ENCODE measurements around the gene PRSS1. TPM values are rescaled to one million over a fixed set of nuclear protein-coding genes. Genes with fewer than 3 reads are reported as not detected.
"Not testable (repeated sequence)": the region's sequence is repeated elsewhere in the genome, so short reads cannot be mapped to it uniquely, and the experiment has no call there.

PRSS1 gene
- polyA plus RNA-seq (2013, experiment 1 of 2) = not detected
- polyA plus RNA-seq (2013, experiment 2 of 2) = not detected

GRCh38 chr7:142749218-142749993, at the start of gene PRSS1:
PRSS1 (plus strand) TSS chr7:142749472; CDS start chr7:142749485, 13 bp downstream.
- no peak within 1 kb of the TSS for H2BK15ac ChIP-seq (ENCODE audit: low read depth, poor library complexity, severe bottlenecking)
- no peaks in the 10 kb centered on the region for H3K4me1 ChIP-seq (ENCODE audit: control insufficient read depth, insufficient read depth, low read depth, low read length)
- no peak within 1 kb of the TSS for H3K4me3 ChIP-seq (ENCODE audit: insufficient read depth in 1 of 2, low read depth in 1 of 2, low read length in 2 of 2)
- H2AK5ac ChIP-seq (ENCODE audit: low read length, severe bottlenecking) = no peak within 1 kb of the TSS
- no peaks in the 10 kb centered on the region for H3K9me3 ChIP-seq (ENCODE audit: control insufficient read depth, low read length)
- no peak within 1 kb of the TSS for H3K18ac ChIP-seq (ENCODE audit: low read depth in 1 of 2, low read length in 2 of 2)
- no peak within 1 kb of the TSS for H2BK120ac ChIP-seq (ENCODE audit: low read depth, low read length)
- no peak within 1 kb of the TSS for H3K4ac ChIP-seq (ENCODE audit: low read depth in 1 of 2, low read length in 2 of 2)
- WGBS = 60% methylated on average over 9 of the region's 11 CpGs
- no peak within 1 kb of the TSS for H2AFZ ChIP-seq (ENCODE audit: low read depth, low read length)
- no peak within 1 kb of the TSS for H3K27ac ChIP-seq (ENCODE audit: low read length, poor library complexity, severe bottlenecking)
- no peak within 1 kb of the TSS for H4K91ac ChIP-seq (ENCODE audit: low read length)
- H4K8ac ChIP-seq (ENCODE audit: low read length) = no peak within 1 kb of the TSS
- H3K23ac ChIP-seq (ENCODE audit: low read length in 2 of 2) = no peak within 1 kb of the TSS
- no peak within 1 kb of the TSS for H3K9ac ChIP-seq (ENCODE audit: low read length)
- no peak for DNase-seq
- H2BK5ac ChIP-seq (ENCODE audit: low read depth, low read length, poor library complexity, severe bottlenecking) = no peak within 1 kb of the TSS
- H3K79me1 ChIP-seq (replicated peaks; ENCODE audit: low read length, poor library complexity, severe bottlenecking) = no peaks in the 10 kb centered on the region
- H3K27me3 ChIP-seq (ENCODE audit: control insufficient read depth in 1 of 2, insufficient read depth in 1 of 2, low read length in 2 of 2) = peaks cover 5 to 20% of the 10 kb centered on the region in 2 experiments
- no peak within 1 kb of the TSS for H3K14ac ChIP-seq (ENCODE audit: low read length in 2 of 2)
- no peak within 1 kb of the TSS for H2BK12ac ChIP-seq (ENCODE audit: low read length in 2 of 2)
- H3K36me3 ChIP-seq (ENCODE audit: control insufficient read depth in 1 of 2, insufficient read depth in 2 of 2, low read depth in 1 of 2, low read length in 2 of 2) = no peaks in the 10 kb centered on the region
- H3K4me2 ChIP-seq (ENCODE audit: low read length, poor library complexity, severe bottlenecking) = no peak within 1 kb of the TSS

- not testable (repeated sequence) for H3K4me1 ChIP-seq (ENCODE audit: control insufficient read depth, insufficient read depth, low read depth, low read length); H3K4ac ChIP-seq (ENCODE audit: low read depth in 1 of 2, low read length in 2 of 2); H2BK12ac ChIP-seq (ENCODE audit: low read length in 2 of 2); H2BK5ac ChIP-seq (ENCODE audit: low read depth, low read length, poor library complexity, severe bottlenecking); H3K27ac ChIP-seq (ENCODE audit: low read length, poor library complexity, severe bottlenecking); H3K9ac ChIP-seq (ENCODE audit: low read length); H2AFZ ChIP-seq (ENCODE audit: low read depth, low read length); H2BK120ac ChIP-seq (ENCODE audit: low read depth, low read length); DNase-seq; H3K27me3 ChIP-seq (ENCODE audit: control insufficient read depth in 1 of 2, insufficient read depth in 1 of 2, low read length in 2 of 2); H3K4me3 ChIP-seq (ENCODE audit: insufficient read depth in 1 of 2, low read depth in 1 of 2, low read length in 2 of 2); H2AK5ac ChIP-seq (ENCODE audit: low read length, severe bottlenecking); H3K14ac ChIP-seq (ENCODE audit: low read length in 2 of 2); H3K9me3 ChIP-seq (ENCODE audit: control insufficient read depth, low read length); H4K91ac ChIP-seq (ENCODE audit: low read length); H2BK15ac ChIP-seq (ENCODE audit: low read depth, poor library complexity, severe bottlenecking); H4K8ac ChIP-seq (ENCODE audit: low read length); H3K4me2 ChIP-seq (ENCODE audit: low read length, poor library complexity, severe bottlenecking); H3K36me3 ChIP-seq (ENCODE audit: control insufficient read depth in 1 of 2, insufficient read depth in 2 of 2, low read depth in 1 of 2, low read length in 2 of 2); H3K18ac ChIP-seq (ENCODE audit: low read depth in 1 of 2, low read length in 2 of 2); H3K23ac ChIP-seq (ENCODE audit: low read length in 2 of 2); H3K79me1 ChIP-seq (replicated peaks; ENCODE audit: low read length, poor library complexity, severe bottlenecking)
- WGBS = 40% methylated on average over 1 of the region's 1 CpG
Measured at GRCh38 chr7:142700935-142701334, 48.3 kb upstream of the PRSS1 start.

DNA sequence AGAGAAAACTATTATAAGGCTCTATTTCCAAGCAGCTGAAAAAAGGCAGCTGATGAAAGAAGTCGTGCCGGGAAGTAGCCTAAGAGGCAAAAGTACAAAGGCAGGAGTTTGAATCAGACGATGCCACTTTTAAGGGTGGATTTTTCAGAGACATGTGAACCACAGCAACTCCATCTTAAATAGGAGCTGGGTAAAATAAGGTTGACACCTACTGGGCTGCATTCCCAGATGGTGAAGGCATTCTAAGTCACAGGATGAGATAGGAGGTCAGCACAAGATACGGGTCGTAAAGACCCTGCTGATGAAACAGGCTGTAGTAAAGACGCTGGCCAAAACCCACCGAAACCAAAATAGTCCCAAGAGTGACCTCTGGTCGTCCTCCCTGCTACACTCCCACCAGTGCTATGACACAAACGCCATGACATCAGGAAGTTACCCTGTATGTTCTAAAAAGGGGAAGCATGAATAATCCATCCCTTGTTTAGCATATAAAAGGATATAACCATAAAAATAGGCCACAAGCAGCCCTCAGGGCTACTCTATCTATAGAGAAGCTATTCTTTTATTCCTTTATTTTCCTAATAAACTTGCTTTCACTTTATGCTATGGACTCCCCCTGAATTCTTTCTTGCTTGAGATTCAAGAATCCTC, 45.5 kb upstream of the PRSS1 start:
- Histone ChIP-seq H3K9me3 (ENCODE audit: control insufficient read depth, low read length) (no peaks in the 10 kb centered on the region), H3K4ac (ENCODE audit: low read depth in 1 of 2, low read length in 2 of 2) (no peak overlapping the region), H3K4me2 (ENCODE audit: low read length, poor library complexity, severe bottlenecking) (no peak overlapping the region), H3K27me3 (ENCODE audit: control insufficient read depth in 1 of 2, insufficient read depth in 1 of 2, low read length in 2 of 2) (peaks cover 0 to 25% of the 10 kb centered on the region in 2 experiments), H3K79me1 (replicated peaks; ENCODE audit: low read length, poor library complexity, severe bottlenecking) (no peaks in the 10 kb centered on the region), H3K14ac (ENCODE audit: low read length in 2 of 2) (no peak overlapping the region), H2AFZ (ENCODE audit: low read depth, low read length) (no peak overlapping the region), H3K9ac (ENCODE audit: low read length) (no peak overlapping the region), H2BK5ac (ENCODE audit: low read depth, low read length, poor library complexity, severe bottlenecking) (no peak overlapping the region), H3K18ac (ENCODE audit: low read depth in 1 of 2, low read length in 2 of 2) (no peak overlapping the region), H2BK12ac (ENCODE audit: low read length in 2 of 2) (no peak overlapping the region), H2BK15ac (ENCODE audit: low read depth, poor library complexity, severe bottlenecking) (no peak overlapping the region), H4K8ac (ENCODE audit: low read length) (no peak overlapping the region), H3K4me3 (ENCODE audit: insufficient read depth in 1 of 2, low read depth in 1 of 2, low read length in 2 of 2) (no peak overlapping the region), H3K27ac (ENCODE audit: low read length, poor library complexity, severe bottlenecking) (no peak overlapping the region), H3K36me3 (ENCODE audit: control insufficient read depth in 1 of 2, insufficient read depth in 2 of 2, low read depth in 1 of 2, low read length in 2 of 2) (no peaks in the 10 kb centered on the region), H3K4me1 (ENCODE audit: control insufficient read depth, insufficient read depth, low read depth, low read length) (no peaks in the 10 kb centered on the region), H2AK5ac (ENCODE audit: low read length, severe bottlenecking) (no peak overlapping the region), H3K23ac (ENCODE audit: low read length in 2 of 2) (no peak overlapping the region), H4K91ac (ENCODE audit: low read length) (no peak overlapping the region), H2BK120ac (ENCODE audit: low read depth, low read length) (no peak overlapping the region)
- WGBS = 69% methylated on average over 8 of the region's 9 CpGs
- no peak for DNase-seq

DNA sequence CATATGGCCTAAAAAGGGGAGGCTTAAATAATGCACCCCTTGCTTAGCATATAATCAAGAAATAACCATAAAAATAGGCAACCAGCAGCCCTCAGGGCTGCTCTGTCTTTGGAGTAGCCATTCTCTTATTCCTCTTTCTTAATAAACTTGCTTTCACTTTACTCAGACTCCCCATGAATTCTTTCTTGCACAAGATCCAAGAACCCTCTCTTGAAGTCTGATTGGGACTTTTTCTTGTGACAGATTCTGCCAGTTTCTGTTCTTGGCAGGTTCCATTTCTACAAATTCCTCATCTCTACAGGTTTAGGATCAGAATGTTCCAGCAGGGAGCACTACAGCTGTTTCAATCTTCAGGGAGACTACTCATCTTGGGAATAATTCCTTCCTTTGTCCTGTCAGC, 40.5 kb upstream of the PRSS1 start:
- not testable (repeated sequence) for H4K91ac ChIP-seq (ENCODE audit: low read length); H2BK120ac ChIP-seq (ENCODE audit: low read depth, low read length); H3K18ac ChIP-seq (ENCODE audit: low read depth in 1 of 2, low read length in 2 of 2); H3K23ac ChIP-seq (ENCODE audit: low read length in 2 of 2); H3K4ac ChIP-seq (ENCODE audit: low read depth in 1 of 2, low read length in 2 of 2); H3K79me1 ChIP-seq (replicated peaks; ENCODE audit: low read length, poor library complexity, severe bottlenecking); H3K4me2 ChIP-seq (ENCODE audit: low read length, poor library complexity, severe bottlenecking); H2BK15ac ChIP-seq (ENCODE audit: low read depth, poor library complexity, severe bottlenecking); DNase-seq; H2BK12ac ChIP-seq (ENCODE audit: low read length in 2 of 2); H3K36me3 ChIP-seq (ENCODE audit: control insufficient read depth in 1 of 2, insufficient read depth in 2 of 2, low read depth in 1 of 2, low read length in 2 of 2); H3K4me1 ChIP-seq (ENCODE audit: control insufficient read depth, insufficient read depth, low read depth, low read length); H3K27ac ChIP-seq (ENCODE audit: low read length, poor library complexity, severe bottlenecking); H2AK5ac ChIP-seq (ENCODE audit: low read length, severe bottlenecking); H2BK5ac ChIP-seq (ENCODE audit: low read depth, low read length, poor library complexity, severe bottlenecking); H3K14ac ChIP-seq (ENCODE audit: low read length in 2 of 2); H4K8ac ChIP-seq (ENCODE audit: low read length); H3K4me3 ChIP-seq (ENCODE audit: insufficient read depth in 1 of 2, low read depth in 1 of 2, low read length in 2 of 2); H2AFZ ChIP-seq (ENCODE audit: low read depth, low read length); H3K9me3 ChIP-seq (ENCODE audit: control insufficient read depth, low read length); H3K9ac ChIP-seq (ENCODE audit: low read length)
- H3K27me3 ChIP-seq (ENCODE audit: control insufficient read depth in 1 of 2, insufficient read depth in 1 of 2, low read length in 2 of 2) = peaks cover 10 to 41% of the 10 kb centered on the region in 2 experiments
